ENCODE data around the gene RPS21.
A peak's percentile ranks its signal among the peaks of the same experiment; 100 is the strongest.

Gene RPS21

GRCh38 chr20:62381842-62382241, 5.1 kb upstream of the RPS21 start:
- DNase-seq, result no peak

GRCh38 chr20:62382306-62383198, 4.4 kb upstream of the RPS21 start:
- DNase-seq, result peak; percentile 32

GRCh38 chr20:62387219-62387913, 463 bp downstream of the RPS21 start:
- no peak for DNase-seq

GRCh38 chr20:62387933-62388635, 1.2 kb downstream of the RPS21 start:
- no peak for DNase-seq

GRCh38 chr20:62388839-62389600, 2.1 kb downstream of the RPS21 start:
- no peak for DNase-seq

- no peak for DNase-seq
Measured at GRCh38 chr20:62389601-62390087, 2.7 kb downstream of the RPS21 start.

- no peak for DNase-seq
Measured at GRCh38 chr20:62390317-62391164, 3.6 kb downstream of the RPS21 start.

- no peak for DNase-seq
Measured at GRCh38 chr20:62391165-62392076, 4.5 kb downstream of the RPS21 start.

GRCh38 chr20:62392077-62392418, 5.1 kb downstream of the RPS21 start:
- DNase-seq, result no peak

GRCh38 chr20:62392621-62393334, 5.9 kb downstream of the RPS21 start:
- DNase-seq, result no peak

- no peak for DNase-seq
Measured at GRCh38 chr20:62393335-62393665, 6.4 kb downstream of the RPS21 start.

- DNase-seq, result no peak
Measured at GRCh38 chr20:62393830-62394229, 6.9 kb downstream of the RPS21 start.

- no peak for DNase-seq
Measured at GRCh38 chr20:62394248-62395245, 7.6 kb downstream of the RPS21 start.

- no peak for DNase-seq
Measured at GRCh38 chr20:62395311-62396242, 8.7 kb downstream of the RPS21 start.

- no peak for DNase-seq
Measured at GRCh38 chr20:62396367-62397239, 9.7 kb downstream of the RPS21 start.

- no peak for DNase-seq
Measured at GRCh38 chr20:62398120-62398821, 11.4 kb downstream of the RPS21 start.

All from NCI-H187 treated with DMSO at 0.1 percent for 48 hours (cell line).